Lower lobe of right lung (tissue), 2 donors: ENCODE data around the gene TEKT3. TPM values are rescaled to one million over a fixed set of nuclear protein-coding genes. Genes with fewer than 3 reads are reported as not detected.

Experiments
- ATAC-seq, 2 donors: fragments of 200-7000 bp; cut with Tn5 transposase; one replicate each; pipeline ENCODE4 v1.9.1; 2020 to 2022; ENCODE audit warnings: mild to moderate bottlenecking in 2 of 2, moderate library complexity in 2 of 2
- DNase-seq: peaks from one replicate; pipeline ENCODE4 v3.0.0-alpha.2; 2020
- H3K27ac ChIP-seq: fragments of 200-600 bp; one replicate; pipeline ENCODE4 v1.8.0; 2022
- H3K27me3 ChIP-seq: fragments of 200-600 bp; one replicate; pipeline ENCODE4 v1.8.0; 2022; ENCODE audit warnings: low read depth
- H3K36me3 ChIP-seq: fragments of 200-600 bp; one replicate; pipeline ENCODE4 v1.8.0; 2022; ENCODE audit warnings: mild to moderate bottlenecking
- H3K4me1 ChIP-seq: fragments of 200-600 bp; one replicate; pipeline ENCODE4 v1.8.0; 2022
- H3K4me3 ChIP-seq: fragments of 200-600 bp; one replicate; pipeline ENCODE4 v1.8.0; 2022; ENCODE audit warnings: mild to moderate bottlenecking
- H3K9me3 ChIP-seq: fragments of 200-600 bp; one replicate; pipeline ENCODE4 v1.8.0; 2022
- intact Hi-C: fragments of 100-400 bp; cut with DNase I; formaldehyde crosslinking; loops from one replicate; pipeline ENCODE4 v1.11.0; 2022
- total RNA-seq: library from RNA; stranded (reverse); fragmentation: NEBNext Ultra II Directional; extraction: Animal tissue kit (Norgen Biotek cat#: 25700); gene quantifications from one replicate; pipeline ENCODE4 v1.2.1, GENCODE V29; 2021
- TF ChIP-seq, protein P1 (sequence below): fragments of 200-600 bp; IDR thresholded peaks from one replicate; pipeline ENCODE4 v1.8.0; 2022; ENCODE audit warnings: antibody characterized with exemption, mild to moderate bottlenecking
- donor health status: DM: no; HTN: yes; CAD: no; lungs with severe emphysema.

TEKT3 gene
- total RNA-seq, 1 donor from 2014 or later: 2.2 TPM

DNA sequence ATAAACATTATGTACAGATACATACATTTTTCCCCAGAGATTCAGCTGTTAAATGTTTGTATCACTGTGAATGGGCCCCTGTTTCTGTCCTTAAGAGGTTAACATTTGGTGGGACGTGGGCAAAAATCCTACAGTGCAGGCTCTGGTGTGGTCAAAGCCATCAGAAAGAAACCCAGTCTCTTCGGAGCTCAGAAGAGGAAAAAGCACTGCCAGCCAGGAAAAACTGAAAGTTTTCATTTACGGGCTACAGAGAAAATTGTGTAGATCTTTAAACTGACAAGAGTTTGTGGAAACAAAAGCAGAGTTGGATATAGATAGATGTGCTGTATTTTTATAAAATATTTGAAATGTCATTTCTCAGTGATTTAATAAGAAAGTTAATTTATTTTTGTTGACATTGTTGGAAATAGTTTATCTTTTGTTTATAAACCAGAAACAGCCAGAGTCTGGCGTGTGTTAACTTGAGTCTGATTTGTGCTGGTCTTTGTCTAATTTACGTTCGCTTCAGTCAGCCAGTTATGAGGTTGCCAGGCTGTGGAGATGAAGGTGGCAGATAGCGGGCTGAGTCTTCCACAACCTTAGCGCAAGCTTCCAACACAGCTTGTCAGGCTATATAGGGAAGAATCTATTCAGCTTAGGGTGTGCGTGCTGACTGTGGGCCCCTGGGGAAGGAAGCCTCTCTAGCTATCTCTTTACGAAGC is 9.5 kb upstream of the TEKT3 start:
- ATAC-seq (peak in 1 of 2 donors; percentile 28), DNase-seq (no peak)
- no peaks in the 10 kb centered on the region for H3K36me3 ChIP-seq
- intact Hi-C loops: no loop called here
- H3K4me1 ChIP-seq: peaks cover 6% of the 10 kb centered on the region
- TF ChIP-seq, protein P1, sequence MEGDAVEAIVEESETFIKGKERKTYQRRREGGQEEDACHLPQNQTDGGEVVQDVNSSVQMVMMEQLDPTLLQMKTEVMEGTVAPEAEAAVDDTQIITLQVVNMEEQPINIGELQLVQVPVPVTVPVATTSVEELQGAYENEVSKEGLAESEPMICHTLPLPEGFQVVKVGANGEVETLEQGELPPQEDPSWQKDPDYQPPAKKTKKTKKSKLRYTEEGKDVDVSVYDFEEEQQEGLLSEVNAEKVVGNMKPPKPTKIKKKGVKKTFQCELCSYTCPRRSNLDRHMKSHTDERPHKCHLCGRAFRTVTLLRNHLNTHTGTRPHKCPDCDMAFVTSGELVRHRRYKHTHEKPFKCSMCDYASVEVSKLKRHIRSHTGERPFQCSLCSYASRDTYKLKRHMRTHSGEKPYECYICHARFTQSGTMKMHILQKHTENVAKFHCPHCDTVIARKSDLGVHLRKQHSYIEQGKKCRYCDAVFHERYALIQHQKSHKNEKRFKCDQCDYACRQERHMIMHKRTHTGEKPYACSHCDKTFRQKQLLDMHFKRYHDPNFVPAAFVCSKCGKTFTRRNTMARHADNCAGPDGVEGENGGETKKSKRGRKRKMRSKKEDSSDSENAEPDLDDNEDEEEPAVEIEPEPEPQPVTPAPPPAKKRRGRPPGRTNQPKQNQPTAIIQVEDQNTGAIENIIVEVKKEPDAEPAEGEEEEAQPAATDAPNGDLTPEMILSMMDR: no peak
- H3K9me3 ChIP-seq: no peaks in the 10 kb centered on the region
- H3K27me3 ChIP-seq: peaks cover 4% of the 10 kb centered on the region
- H3K27ac ChIP-seq: peak overlapping the region; percentile 42
- H3K4me3 ChIP-seq: no peak overlapping the region

DNA sequence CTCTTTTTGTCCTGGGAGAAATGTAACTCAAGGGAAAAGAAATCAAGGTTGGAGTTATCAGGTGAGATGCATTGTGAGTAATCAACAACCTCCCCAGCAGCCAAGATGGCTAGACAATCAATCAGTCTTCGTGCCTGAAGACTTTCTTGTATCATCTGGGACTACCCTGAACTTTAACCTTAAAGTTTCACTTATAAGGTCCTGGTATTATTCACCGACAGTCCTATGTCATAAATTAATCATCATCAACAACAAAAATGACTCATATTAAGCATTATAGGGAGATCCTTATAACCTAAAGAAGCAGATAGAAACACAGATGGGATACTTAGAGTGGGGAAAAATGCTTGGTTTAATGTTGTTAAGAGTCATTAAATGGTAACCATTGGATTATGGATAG is 7.7 kb upstream of the TEKT3 start:
- Histone ChIP-seq H3K4me1 (peaks cover 6% of the 10 kb centered on the region), H3K27me3 (peaks cover 4% of the 10 kb centered on the region), H3K4me3 (no peak overlapping the region), H3K9me3 (no peaks in the 10 kb centered on the region), H3K27ac (no peak overlapping the region), H3K36me3 (no peaks in the 10 kb centered on the region)
- intact Hi-C loops: no loop called here
- ATAC-seq (no peak), DNase-seq (no peak)
- TF ChIP-seq, protein P1: no peak

DNA sequence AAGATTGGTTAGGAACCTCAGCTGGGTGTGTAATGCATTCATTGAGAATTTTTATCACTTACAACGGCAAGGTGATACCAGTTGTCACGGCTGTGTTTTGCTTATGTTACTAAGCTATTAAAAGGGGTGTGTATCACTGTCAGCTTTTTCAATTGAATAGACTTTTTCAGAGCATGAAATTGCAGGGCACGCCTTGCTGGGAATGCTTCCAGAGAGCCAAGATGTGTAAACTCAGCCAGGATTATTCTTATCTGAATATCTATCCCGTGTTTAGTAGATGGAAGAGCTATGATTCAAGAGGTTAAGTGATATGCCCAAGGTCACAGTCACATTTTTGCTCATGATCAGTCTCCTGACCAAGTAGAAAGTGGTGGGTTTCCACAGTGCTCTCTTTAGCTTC is 6.6 kb upstream of the TEKT3 start:
- Histone ChIP-seq H3K36me3 (no peaks in the 10 kb centered on the region), H3K27ac (no peak overlapping the region), H3K27me3 (peaks cover 5% of the 10 kb centered on the region), H3K4me3 (no peak overlapping the region), H3K4me1 (peaks cover 6% of the 10 kb centered on the region), H3K9me3 (no peaks in the 10 kb centered on the region)
- DNase-seq (no peak), ATAC-seq (no peak)
- intact Hi-C loops: no loop called here
- TF ChIP-seq, protein P1: no peak

DNA sequence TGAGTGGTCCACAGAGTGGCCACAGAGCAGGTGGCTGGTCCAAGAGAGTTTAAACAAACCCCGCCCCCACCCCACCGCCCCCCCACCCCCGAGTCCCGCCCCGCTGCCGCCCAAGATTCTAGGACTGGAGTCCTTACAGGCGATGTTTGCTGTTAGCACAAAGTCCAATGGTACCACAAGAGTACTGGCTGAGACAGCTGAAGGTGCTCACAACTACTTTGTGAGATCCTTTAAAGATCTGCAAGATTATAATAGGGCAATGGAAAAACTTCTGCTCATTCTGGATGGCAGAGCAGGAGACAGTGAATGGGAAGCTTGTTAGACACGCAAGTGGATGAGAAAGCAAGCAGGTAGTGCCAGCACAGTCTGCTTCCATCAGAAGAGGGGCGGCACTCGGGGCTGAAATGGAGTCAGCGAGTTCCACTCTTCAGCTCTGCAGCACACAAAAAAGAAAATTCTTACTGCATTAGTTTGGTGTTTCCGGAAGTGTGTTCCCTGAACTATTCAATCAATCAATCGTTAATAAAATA is 4.7 kb upstream of the TEKT3 start:
- intact Hi-C loops: no loop called here
- H3K4me1 ChIP-seq: peaks cover 6% of the 10 kb centered on the region
- TF ChIP-seq, protein P1: no peak
- H3K27ac ChIP-seq: no peak overlapping the region
- no peak overlapping the region for H3K4me3 ChIP-seq
- ATAC-seq: no peak
- H3K9me3 ChIP-seq: no peaks in the 10 kb centered on the region
- H3K27me3 ChIP-seq: peaks cover 24% of the 10 kb centered on the region
- no peaks in the 10 kb centered on the region for H3K36me3 ChIP-seq
- no peak for DNase-seq

DNA sequence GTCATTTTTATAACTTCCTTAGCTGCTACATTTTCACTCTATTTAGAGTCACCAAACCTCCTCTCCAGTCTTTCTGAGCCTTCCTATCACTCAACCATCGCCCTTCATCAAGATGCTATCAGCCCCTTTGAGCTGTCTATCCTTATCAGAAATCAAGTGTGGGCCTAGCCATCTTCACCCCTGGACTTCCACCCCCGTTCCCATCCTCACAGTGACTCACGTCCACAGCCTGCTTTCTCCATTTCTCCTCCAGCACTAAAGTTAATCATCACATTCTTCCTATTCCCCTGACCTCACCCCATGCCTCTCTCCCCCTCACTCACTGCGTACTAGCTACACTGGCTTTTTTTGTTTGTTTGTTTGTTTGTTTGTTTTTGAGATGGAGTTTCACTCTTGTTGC is 2.4 kb upstream of the TEKT3 start:
- Histone ChIP-seq H3K27me3 (peaks cover 30% of the 10 kb centered on the region), H3K27ac (no peak overlapping the region), H3K4me1 (peaks cover 10% of the 10 kb centered on the region), H3K36me3 (no peaks in the 10 kb centered on the region), H3K4me3 (no peak overlapping the region), H3K9me3 (no peaks in the 10 kb centered on the region)
- DNase-seq (no peak), ATAC-seq (no peak)
- intact Hi-C loops: no loop called here
- TF ChIP-seq, protein P1: no peak
